COR-L47 (cell line): ENCODE results near the gene TSPAN32.
"Not testable (repeated sequence)": the region's sequence is repeated elsewhere in the genome, so short reads cannot be mapped to it uniquely, and the experiment has no call there.

Source experiments
- DNase-seq: peaks from one replicate; lab custom pipeline; 2025; lab: John Stamatoyannopoulos, UW

Gene TSPAN32

DNA sequence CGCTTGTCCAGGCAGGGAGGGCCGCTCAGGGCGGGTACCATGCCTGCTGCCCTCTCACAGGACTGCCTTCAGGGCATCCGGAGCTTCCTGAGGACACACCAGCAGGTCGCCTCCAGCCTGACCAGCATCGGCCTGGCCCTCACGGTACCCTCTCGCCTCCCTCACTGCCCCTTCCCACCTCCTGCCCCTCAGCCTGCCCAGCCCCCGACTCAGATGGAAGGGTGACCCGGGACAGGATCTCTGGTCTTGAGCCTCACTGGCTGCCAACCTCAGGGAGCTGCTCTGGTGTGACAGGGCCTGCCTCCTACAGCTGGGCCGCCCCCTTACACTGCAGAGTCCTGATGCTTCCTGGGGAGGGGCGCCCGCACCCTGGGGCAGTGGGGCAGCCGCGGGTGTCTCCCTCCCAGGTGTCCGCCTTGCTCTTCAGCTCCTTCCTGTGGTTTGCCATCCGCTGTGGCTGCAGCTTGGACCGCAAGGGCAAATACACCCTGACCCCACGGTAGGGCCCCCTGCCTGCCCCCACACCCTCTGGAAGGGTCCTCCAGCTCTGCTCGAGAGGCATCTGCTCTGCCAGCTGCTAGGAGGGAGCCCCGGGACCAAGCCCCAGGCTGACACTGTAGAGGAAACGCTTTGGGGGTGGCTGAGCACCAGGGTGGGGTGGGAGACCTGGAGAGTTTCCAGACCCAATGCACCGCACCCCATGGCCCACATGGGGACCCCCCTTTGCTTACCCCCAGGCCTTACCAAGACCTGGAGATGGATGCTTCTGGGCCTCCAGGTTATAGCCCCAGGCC, 14.6 kb downstream of the TSPAN32 start:
- DNase-seq: no peak

- no peak for DNase-seq
Measured at GRCh38 chr11:2316963-2317244, 15.1 kb downstream of the TSPAN32 start.

GRCh38 chr11:2317354-2318050, 15.7 kb downstream of the TSPAN32 start:
- DNase-seq: no peak

DNA sequence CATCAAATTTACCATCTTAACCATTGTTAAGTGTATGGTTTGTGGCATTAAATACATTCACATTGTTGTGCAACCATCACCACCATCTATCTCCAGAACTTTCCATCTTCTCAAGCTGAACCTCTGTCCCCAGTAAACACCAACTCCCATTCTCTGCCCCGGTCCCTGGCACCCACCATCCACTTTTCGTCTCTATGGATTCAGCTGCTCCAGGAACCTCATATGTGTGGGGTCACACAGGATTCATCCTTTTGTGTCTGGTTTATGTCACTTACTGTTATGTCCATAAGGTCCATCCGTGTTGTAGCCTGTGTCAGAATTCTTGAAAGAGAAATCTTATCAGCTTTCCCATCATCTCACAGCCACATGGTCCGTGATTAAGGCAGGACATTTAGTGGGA, 16.3 kb downstream of the TSPAN32 start:
- no peak for DNase-seq

GRCh38 chr11:2318707-2319106, 16.9 kb downstream of the TSPAN32 start:
- no peak for DNase-seq

DNA sequence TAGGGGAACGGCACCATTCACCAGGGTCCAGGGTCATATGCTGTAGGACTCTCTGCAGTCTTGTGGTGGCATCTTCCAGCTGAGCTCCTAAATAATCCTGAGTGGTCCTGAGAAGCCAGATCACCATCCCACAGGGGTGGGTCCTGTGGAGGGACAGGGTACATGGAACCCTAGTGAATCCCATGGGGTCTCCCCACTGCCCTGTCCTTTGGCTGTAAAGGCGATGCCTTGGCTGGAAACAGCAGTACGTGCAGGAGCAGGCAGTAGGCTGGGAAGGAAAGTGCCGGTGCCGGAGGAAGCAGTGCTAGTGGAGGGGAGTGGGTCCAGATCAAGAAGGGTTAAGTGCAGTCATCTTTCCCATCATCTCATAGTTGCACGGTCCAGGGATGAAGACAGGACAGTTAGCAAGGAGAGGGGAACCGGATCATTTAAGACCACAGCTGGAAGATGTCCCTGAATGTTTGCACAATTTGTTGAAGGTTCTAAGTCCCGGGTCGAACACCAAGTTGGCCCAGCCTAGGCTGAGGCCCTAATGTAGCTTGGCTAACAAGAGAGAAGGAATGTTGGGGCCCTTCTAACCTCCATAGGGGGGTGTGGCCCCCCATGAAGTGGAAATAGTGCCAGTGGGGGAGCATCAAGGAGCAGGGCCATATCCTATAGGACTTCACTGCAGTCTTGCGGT, 18.1 kb downstream of the TSPAN32 start:
- DNase-seq: no peak

- DNase-seq: no peak
Measured at GRCh38 chr11:2320568-2321310, 18.9 kb downstream of the TSPAN32 start.

DNA sequence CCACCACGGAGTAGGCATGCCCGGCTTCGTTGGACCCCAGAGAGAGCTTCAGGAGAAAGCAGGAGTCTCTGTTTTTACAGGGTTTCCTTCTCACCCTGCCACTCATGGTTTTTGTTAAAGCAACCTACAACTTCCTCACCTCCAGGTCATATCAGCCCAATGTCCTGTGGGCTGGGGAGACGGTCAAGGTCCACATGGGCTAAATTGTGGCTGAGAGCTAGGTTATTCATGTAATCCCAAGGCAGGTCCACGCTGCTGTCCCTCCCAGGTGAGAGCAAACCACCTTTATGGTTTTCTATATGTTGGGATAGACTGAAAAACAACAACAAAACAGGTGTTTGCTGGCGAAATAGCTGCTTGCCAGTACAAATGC, 19.5 kb downstream of the TSPAN32 start:
- no peak for DNase-seq

DNA sequence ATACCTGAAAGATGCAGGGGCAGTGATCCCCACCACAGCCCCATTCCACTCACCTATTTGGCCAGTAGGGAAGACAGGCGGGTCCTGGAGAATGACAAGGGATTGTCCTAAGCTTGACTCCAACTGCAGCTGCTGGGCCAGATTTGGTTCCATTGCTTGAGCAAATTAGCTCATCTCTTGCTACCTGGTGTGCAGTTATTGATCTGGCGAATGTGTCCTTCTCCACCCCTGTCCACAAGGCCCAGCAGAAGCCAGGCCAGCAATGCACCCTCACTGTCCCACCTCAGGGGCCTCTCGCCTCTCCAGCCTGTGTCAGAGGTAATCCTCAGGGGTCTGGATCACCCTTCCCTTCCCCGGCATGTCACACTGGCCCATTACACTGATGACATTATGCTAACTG, 23.3 kb downstream of the TSPAN32 start:
- no peak for DNase-seq

- DNase-seq: no peak
Measured at GRCh38 chr11:2325719-2326118, 23.9 kb downstream of the TSPAN32 start.

DNA sequence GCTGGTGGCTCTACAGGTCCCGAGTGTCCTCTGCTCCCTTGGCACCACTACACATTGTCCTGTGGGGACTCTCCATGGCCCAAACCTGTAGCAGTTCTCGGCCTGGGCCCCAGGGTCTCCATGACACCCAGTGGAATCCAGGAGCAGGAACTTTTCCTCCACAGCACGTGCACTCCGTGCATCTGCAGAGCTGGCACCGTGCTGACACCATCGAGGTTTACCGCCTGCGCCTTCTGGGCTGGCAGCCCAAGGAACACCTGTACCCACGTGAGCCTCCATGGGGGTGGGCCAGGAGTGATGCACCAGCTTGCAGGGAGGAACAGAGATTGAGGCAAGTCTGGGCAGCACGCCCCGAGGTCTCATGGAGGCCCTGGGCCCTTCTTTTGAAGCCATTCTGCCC, 25.2 kb downstream of the TSPAN32 start:
- no peak for DNase-seq

DNA sequence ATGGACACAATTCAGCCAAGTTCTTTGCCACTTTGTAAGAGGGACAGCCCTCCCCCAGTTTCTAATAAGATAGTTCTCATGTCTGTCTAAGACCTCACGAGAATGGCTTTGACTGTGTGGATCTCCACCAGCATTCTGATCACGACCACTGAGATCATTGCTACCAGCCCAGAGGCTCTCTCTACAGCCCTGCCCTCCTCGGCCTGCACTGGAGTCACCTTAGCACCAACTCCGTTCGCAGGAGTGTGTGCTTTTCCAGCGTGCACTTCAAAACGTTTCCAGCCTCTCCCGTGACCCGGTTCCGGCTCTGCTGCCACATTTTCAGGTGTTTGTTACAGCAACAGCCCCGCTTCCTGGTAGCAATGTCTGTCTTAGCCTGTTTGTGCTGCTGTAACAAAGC, 26.2 kb downstream of the TSPAN32 start:
- no peak for DNase-seq

- DNase-seq: no peak
Measured at GRCh38 chr11:2328656-2329354, 27.0 kb downstream of the TSPAN32 start.

DNA sequence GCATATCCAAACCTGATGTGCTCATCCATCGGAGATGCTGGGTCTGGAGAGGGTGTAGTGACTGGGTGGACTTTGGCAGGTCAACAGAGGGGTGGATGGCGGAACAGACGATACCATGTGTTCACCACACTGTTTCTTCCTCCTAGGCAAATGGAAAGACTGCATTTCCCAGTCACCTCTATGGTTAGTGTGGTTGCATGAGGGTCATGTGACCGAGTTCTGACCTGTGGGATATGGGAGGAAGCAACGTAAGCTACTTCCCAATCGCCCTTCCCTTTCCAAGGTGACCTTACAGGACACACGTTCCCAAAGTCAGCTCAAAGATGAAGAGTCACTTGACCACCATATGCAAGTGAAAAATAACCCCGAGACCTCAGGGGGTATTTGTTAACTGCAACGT, 27.7 kb downstream of the TSPAN32 start:
- no peak for DNase-seq

GRCh38 chr11:2330696-2331095, 28.9 kb downstream of the TSPAN32 start:
- DNase-seq: no peak

DNA sequence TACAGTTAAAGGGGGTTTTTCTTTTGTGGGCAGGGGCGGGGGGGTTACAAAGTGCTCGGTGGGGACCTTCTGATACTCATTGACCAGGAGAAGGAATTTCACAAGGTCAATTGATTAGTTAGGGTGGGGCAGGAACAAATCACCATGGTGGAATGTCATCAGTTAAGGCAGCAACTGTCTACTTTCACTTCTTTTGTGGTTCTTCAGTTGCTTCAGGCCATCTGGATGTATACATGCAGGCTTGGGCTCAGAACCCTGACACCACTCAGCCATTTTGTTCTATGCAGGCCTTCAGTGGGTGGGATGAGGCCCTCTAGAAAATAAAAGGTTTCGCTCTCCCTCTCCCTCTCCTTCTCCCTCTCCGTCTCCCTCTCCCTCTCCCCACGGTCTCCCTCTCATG, 29.6 kb downstream of the TSPAN32 start:
- no peak for DNase-seq

GRCh38 chr11:2332569-2332968, 30.8 kb downstream of the TSPAN32 start:
- not testable (repeated sequence) for DNase-seq

GRCh38 chr11:2333486-2334205, 31.8 kb downstream of the TSPAN32 start:
- not testable (repeated sequence) for DNase-seq

- DNase-seq: not testable (repeated sequence)
Measured at GRCh38 chr11:2335286-2335685, 33.5 kb downstream of the TSPAN32 start.

DNA sequence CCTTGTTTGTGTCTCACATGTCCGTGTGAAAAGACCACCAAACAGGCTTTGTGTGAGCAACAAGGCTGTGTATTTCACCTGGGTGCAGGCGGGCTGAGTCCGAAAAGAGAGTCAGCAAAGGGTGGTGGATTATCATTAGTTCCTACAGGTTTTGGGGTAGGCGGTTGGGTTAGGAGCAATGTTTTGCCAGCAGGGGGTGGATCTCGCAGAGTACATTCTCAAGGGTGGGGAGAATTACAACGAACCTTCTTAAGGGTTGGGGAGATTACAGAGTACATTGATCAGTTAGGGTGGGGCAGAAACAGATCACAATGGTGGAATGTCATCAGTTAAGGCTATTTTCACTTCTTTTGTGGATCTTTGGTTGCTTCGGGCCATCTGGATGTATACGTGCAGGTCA, 36.9 kb downstream of the TSPAN32 start:
- DNase-seq: not testable (repeated sequence)

DNA sequence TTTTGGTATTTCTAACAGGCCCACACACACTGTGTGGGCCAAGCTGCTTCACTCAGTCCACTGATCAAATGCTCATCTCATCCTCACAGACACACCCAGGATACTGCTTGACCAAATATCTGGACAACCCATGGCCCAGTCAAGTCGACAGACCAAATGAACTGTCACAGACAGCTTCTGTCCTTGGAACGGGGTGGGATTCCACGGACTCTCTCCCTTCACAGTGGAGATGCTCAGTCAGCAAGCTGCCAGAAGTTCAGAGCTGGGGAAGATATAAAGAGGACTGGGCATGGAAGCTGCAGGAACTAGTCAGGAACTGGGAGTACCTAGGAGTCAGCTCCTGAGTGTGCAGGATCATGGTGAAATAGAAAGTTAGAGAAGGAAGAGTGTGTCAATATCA, 40.7 kb downstream of the TSPAN32 start:
- DNase-seq: no peak
